Sigmoid colon (tissue), 7 donors: ENCODE data around the gene MLXIP. TPM values are rescaled to one million over a fixed set of nuclear protein-coding genes. Genes with fewer than 3 reads are reported as not detected.

Experiments used
- DNase-seq: peaks from one replicate; pipeline ENCODE4 v3.0.0-alpha.2; 2019
- H3K27ac ChIP-seq, 4 donors: fragments of 200-600 bp; sonication (generic); one replicate each; pipeline ENCODE4 v1.5.1; 2016 to 2019; ENCODE audit warnings: mild to moderate bottlenecking in 1 of 4
- H3K27me3 ChIP-seq, 3 donors: fragments of 200-600 bp; sonication (generic); one replicate each; pipeline ENCODE4 v1.5.1; 2019; ENCODE audit warnings: mild to moderate bottlenecking in 1 of 3
- H3K36me3 ChIP-seq, 4 donors: fragments of 200-600 bp; sonication (generic); one replicate each; pipeline ENCODE4 v1.5.1; 2016 to 2019
- H3K4me1 ChIP-seq, 4 donors: fragments of 200-600 bp; sonication (generic); one replicate each; pipeline ENCODE4 v1.5.1; 2017 to 2019
- H3K4me3 ChIP-seq, 4 donors: fragments of 200-600 bp; sonication (generic); one replicate each; pipeline ENCODE4 v1.5.1; 2017 to 2019; ENCODE audit warnings: mild to moderate bottlenecking in 2 of 4, moderate library complexity in 1 of 4
- H3K9me3 ChIP-seq, 4 donors: fragments of 200-600 bp in 3 of 4; sonication (generic) in 3 of 4; one replicate each; pipeline versions ENCODE4 v1.5.1 to v1.6.1; 2013 to 2019
- CTCF ChIP-seq, 4 experiments: fragments of 450-650 bp in 3 of 4; fragments of 200-600 bp in 1 of 4; IDR thresholded peaks; one replicate each; pipeline ENCODE4 v1.5.1; 2016 to 2019; ENCODE audit warnings: antibody characterized with exemption in 4 of 4, mild to moderate bottlenecking in 3 of 4, moderate library complexity in 2 of 4
- EP300 ChIP-seq, 4 donors: sonication (generic); formaldehyde crosslinking; IDR thresholded peaks; one replicate each; pipeline ENCODE4 v1.6.1; 2017; ENCODE audit warnings: antibody characterized with exemption in 4 of 4
- POLR2A ChIP-seq, 2 donors: fragments of 450-650 bp; IDR thresholded peaks; one replicate each; pipeline ENCODE4 v1.6.1; 2016; ENCODE audit warnings: antibody characterized with exemption in 2 of 2, mild to moderate bottlenecking in 2 of 2, moderate library complexity in 2 of 2
- POLR2AphosphoS5 ChIP-seq, 4 donors: sonication (generic); formaldehyde crosslinking; IDR thresholded peaks; one replicate each; pipeline ENCODE4 v1.6.1; 2017; ENCODE audit warnings: antibody characterized with exemption in 4 of 4
- WGBS, 2 donors: extraction: QIAGEN DNeasy Blood & Tissue Kit; methylation state at CpG; one replicate each; pipeline ENCODE4 v1.1.7; 2013; 5-methylcytosine and 5-hydroxymethylcytosine counted together
- intact Hi-C: fragments of 100-400 bp; cut with DNase I; formaldehyde crosslinking; loops from one replicate; pipeline ENCODE4 v1.15.1; 2023
- polyA plus RNA-seq, 3 donors: library from polyadenylated mRNA; stranded (reverse); fragments of 200-250 nt; gene quantifications; one replicate each; pipeline ENCODE4 v1.2.3, GENCODE V29; 2013
- total RNA-seq, 4 donors: library from RNA; depleted of rRNA; stranded (reverse); fragments of >200 nt; gene quantifications; one replicate each; pipeline ENCODE4 v1.1.0, GENCODE V29; 2016
- donor health status: healthy with polysubstance abuse.
- donor health status: Bipolar disorder and iron deficiency.
- donor health status: healthy.

Gene MLXIP
- total and polyA plus RNA-seq, 7 donors = 15.6 to 141 (median 37.5) TPM

GRCh38 chr12:122195405-122195804, 116.8 kb downstream of the MLXIP start:
- H3K36me3 ChIP-seq = no peaks in the 10 kb centered on the region
- no peak overlapping the region for H3K27ac ChIP-seq
- WGBS, 2 donors = 94 to 96% methylated on average over 4 of the region's 4 CpGs
- no peak for DNase-seq
- TF ChIP-seq POLR2A (IDR thresholded peaks at IDR 0.05) (no peak), CTCF (IDR thresholded peaks at IDR 0.05) (no peak), POLR2AphosphoS5 (IDR thresholded peaks at IDR 0.05) (no peak), EP300 (IDR thresholded peaks at IDR 0.05) (no peak)
- no peak overlapping the region for H3K4me3 ChIP-seq
- H3K27me3 ChIP-seq = peaks cover 0 to 10% (median 9%) of the 10 kb centered on the region in 3 donors
- H3K4me1 ChIP-seq = no peaks in the 10 kb centered on the region
- H3K9me3 ChIP-seq = no peaks in the 10 kb centered on the region
- intact Hi-C loops = no loop called here

Other genes starting within 250 kb of the MLXIP start
- gene HPD, start 219.9 kb upstream of the MLXIP start, total RNA-seq = 1 to 10 TPM in 1 of 4 donors, under 1 TPM in 3; 0.27 to 2.8 (median 0.34) TPM
- gene HPD, start 219.9 kb upstream of the MLXIP start, polyA plus RNA-seq = 1 to 10 TPM in 1 of 3 donors, under 1 TPM in 1, not detected in 1; 0.86 to 2.4 TPM
- gene PSMD9, start 190.0 kb upstream of the MLXIP start, total RNA-seq = 10 to 100 TPM; 28.5 to 91.4 (median 39.1) TPM
- 100 to 1,000 TPM in 2 of 3 donors, 10 to 100 TPM in 1; 92.9 to 108 (median 102) TPM for gene PSMD9, start 190.0 kb upstream of the MLXIP start, polyA plus RNA-seq
- gene CFAP251, start 160.2 kb upstream of the MLXIP start, total RNA-seq = 1 to 10 TPM in 3 of 4 donors, under 1 TPM in 1; 0.68 to 3.0 (median 1.2) TPM
- gene CFAP251, start 160.2 kb upstream of the MLXIP start, polyA plus RNA-seq = 1 to 10 TPM in 1 of 3 donors, under 1 TPM in 1, not detected in 1; 0.98 to 1.2 TPM
- 1 to 10 TPM; 6.2 to 6.9 (median 6.5) TPM for gene BCL7A, start 56.9 kb upstream of the MLXIP start, total RNA-seq
- 1 to 10 TPM; 1.2 to 7.4 (median 3.5) TPM for gene BCL7A, start 56.9 kb upstream of the MLXIP start, polyA plus RNA-seq
- not detected for gene IL31, start 95.5 kb downstream of the MLXIP start, total RNA-seq
- not detected for gene IL31, start 95.5 kb downstream of the MLXIP start, polyA plus RNA-seq
- 1 to 10 TPM in 2 of 4 donors, under 1 TPM in 1, not detected in 1; 0.54 to 4.4 (median 1.9) TPM for gene LRRC43, start 104.4 kb downstream of the MLXIP start, total RNA-seq
- under 1 TPM in 1 of 3 donors, not detected in 2; 0.19 TPM for gene LRRC43, start 104.4 kb downstream of the MLXIP start, polyA plus RNA-seq
- under 1 TPM in 2 of 4 donors, not detected in 2; under 0.01 to 0.55 TPM for gene B3GNT4, start 125.0 kb downstream of the MLXIP start, total RNA-seq
- 1 to 10 TPM in 1 of 3 donors, under 1 TPM in 2; 0.46 to 1.0 (median 0.60) TPM for gene B3GNT4, start 125.0 kb downstream of the MLXIP start, polyA plus RNA-seq
- 10 to 100 TPM; 43.4 to 56.7 (median 50.7) TPM for gene DIABLO, start 147.3 kb downstream of the MLXIP start, total RNA-seq
- gene DIABLO, start 147.3 kb downstream of the MLXIP start, polyA plus RNA-seq = 10 to 100 TPM; 55.5 to 61.3 (median 55.9) TPM
- 10 to 100 TPM; 13.0 to 17.8 (median 16.4) TPM for gene VPS33A, start 187.7 kb downstream of the MLXIP start, total RNA-seq
- 10 to 100 TPM in 2 of 3 donors, 1 to 10 TPM in 1; 9.6 to 17.0 (median 10.6) TPM for gene VPS33A, start 187.7 kb downstream of the MLXIP start, polyA plus RNA-seq